Smooth muscle cell (in vitro differentiated cells): Measurements from ENCODE around the gene ACTR5. TPM values are rescaled to one million over a fixed set of nuclear protein-coding genes. Genes with fewer than 3 reads are reported as not detected.
A peak's percentile ranks its signal among the peaks of the same experiment; 100 is the strongest.

ENCODE experiments used
- DNase-seq: peaks from one replicate; lab custom pipeline; 2025; ENCODE audit not compliant: unreplicated experiment; lab: John Stamatoyannopoulos, UW
- H2AFZ ChIP-seq: fragments of 200-600 bp; sonication (generic); 2 replicates; pipeline ENCODE4 v1.6.0; 2016; ENCODE audit warnings: antibody characterized with exemption, low read depth, mild to moderate bottlenecking
- H3F3A ChIP-seq: fragments of 200-600 bp; sonication (generic); 2 replicates; pipeline ENCODE4 v1.6.0; 2017; ENCODE audit warnings: antibody characterized with exemption, low read depth
- H3K27ac ChIP-seq: fragments of 200-600 bp; sonication (generic); 2 replicates; pipeline ENCODE4 v1.5.1; 2016; ENCODE audit warnings: low read depth, mild to moderate bottlenecking
- H3K27me3 ChIP-seq: fragments of 200-600 bp; sonication (generic); 2 replicates; pipeline ENCODE4 v1.6.1; 2016; ENCODE audit warnings: low read depth, mild to moderate bottlenecking
- H3K36me3 ChIP-seq: fragments of 200-600 bp; sonication (generic); 2 replicates; pipeline ENCODE4 v1.5.1; 2016; ENCODE audit warnings: low read depth
- H3K4me1 ChIP-seq: fragments of 200-600 bp; sonication (generic); 2 replicates; pipeline ENCODE4 v1.5.1; 2016; ENCODE audit warnings: low read depth
- H3K4me2 ChIP-seq: fragments of 200-600 bp; sonication (generic); 2 replicates; pipeline ENCODE4 v1.6.0; 2016; ENCODE audit warnings: mild to moderate bottlenecking
- H3K4me3 ChIP-seq: fragments of 200-600 bp; sonication (generic); 2 replicates; pipeline ENCODE4 v1.5.1; 2016; ENCODE audit warnings: mild to moderate bottlenecking
- H3K79me2 ChIP-seq: fragments of 200-600 bp; sonication (generic); 2 replicates; pipeline ENCODE4 v1.6.0; 2016; ENCODE audit warnings: low read depth, mild to moderate bottlenecking
- H3K9ac ChIP-seq: fragments of 200-600 bp; sonication (generic); 2 replicates; pipeline ENCODE4 v1.6.0; 2016; ENCODE audit warnings: low read depth
- H3K9me3 ChIP-seq: fragments of 200-600 bp; sonication (generic); replicated peaks from 2 replicates; pipeline ENCODE4 v1.5.1; 2016; ENCODE audit warnings: low read depth
- H4K20me1 ChIP-seq: fragments of 200-600 bp; sonication (generic); 2 replicates; pipeline ENCODE4 v1.6.0; 2016; ENCODE audit warnings: low read depth
- CTCF ChIP-seq: fragments of 200-600 bp; sonication (generic); IDR thresholded peaks from 2 replicates; pipeline ENCODE4 v1.5.1; 2017; ENCODE audit warnings: borderline replicate concordance, mild to moderate bottlenecking, antibody characterized with exemption; ENCODE audit not compliant: insufficient read depth, poor library complexity, severe bottlenecking
- WGBS: methylation state at CpG from one replicate; pipeline ENCODE4 v1.1.7; 2016; ENCODE audit warnings: low lambda C conversion rate; 5-methylcytosine and 5-hydroxymethylcytosine counted together
- polyA plus RNA-seq: library from polyadenylated mRNA; unstranded; fragments of >200 nt; fragmentation: Nextera tagmentation; extraction: Ambion mirVana; gene quantifications from 2 replicates; pipeline ENCODE4 v1.2.1, GENCODE V29; 2016
- total RNA-seq: library from RNA; depleted of rRNA; stranded (reverse); fragments of >200 nt; gene quantifications from 2 replicates; pipeline ENCODE4 v1.2.3, GENCODE V29; 2014

The ACTR5 gene
- total and polyA plus RNA-seq, 2 experiments from 2014 or later, result 6.9 to 9.8 TPM

GRCh38 chr20:38760978-38761377 is 12.7 kb downstream of the ACTR5 start:
- Histone ChIP-seq H3K9me3 (no peaks in the 10 kb centered on the region), H2AFZ (no peak overlapping the region), H3K36me3 (no peaks in the 10 kb centered on the region), H3K79me2 (no peaks in the 10 kb centered on the region), H3K4me1 (no peaks in the 10 kb centered on the region), H3K27me3 (no peaks in the 10 kb centered on the region), H4K20me1 (no peaks in the 10 kb centered on the region), H3F3A (peaks cover 4% of the 10 kb centered on the region), H3K27ac (no peak overlapping the region), H3K4me2 (no peak overlapping the region), H3K4me3 (no peak overlapping the region), H3K9ac (no peak overlapping the region)
- 88% methylated on average over 4 of the region's 4 CpGs for WGBS
- no peak for TF ChIP-seq CTCF
- no peak for DNase-seq

- Histone ChIP-seq H2AFZ (no peak overlapping the region), H3K4me3 (no peak overlapping the region), H3K9me3 (no peaks in the 10 kb centered on the region), H3K27ac (no peak overlapping the region), H4K20me1 (no peaks in the 10 kb centered on the region), H3K27me3 (no peaks in the 10 kb centered on the region), H3K79me2 (no peaks in the 10 kb centered on the region), H3K9ac (no peak overlapping the region), H3K4me2 (no peak overlapping the region), H3F3A (peaks cover 4% of the 10 kb centered on the region), H3K36me3 (no peaks in the 10 kb centered on the region), H3K4me1 (no peaks in the 10 kb centered on the region)
- no peak for DNase-seq
- TF ChIP-seq CTCF, result no peak
Measured at GRCh38 chr20:38762174-38762573, 13.9 kb downstream of the ACTR5 start.

- Histone ChIP-seq H3K36me3 (no peaks in the 10 kb centered on the region), H2AFZ (no peak overlapping the region), H3K9me3 (no peaks in the 10 kb centered on the region), H3K27ac (no peak overlapping the region), H3K4me3 (no peak overlapping the region), H3K79me2 (no peaks in the 10 kb centered on the region), H3K4me2 (no peak overlapping the region), H3K9ac (no peak overlapping the region), H3K4me1 (no peaks in the 10 kb centered on the region), H4K20me1 (no peaks in the 10 kb centered on the region), H3K27me3 (no peaks in the 10 kb centered on the region), H3F3A (peaks cover 4% of the 10 kb centered on the region)
- no peak for TF ChIP-seq CTCF
- 100% methylated on average over 1 of the region's 1 CpG for WGBS
- no peak for DNase-seq
Measured at GRCh38 chr20:38763616-38764015, 15.4 kb downstream of the ACTR5 start.

- TF ChIP-seq CTCF, result no peak
- Histone ChIP-seq H2AFZ (no peak overlapping the region), H3K79me2 (no peaks in the 10 kb centered on the region), H3K27ac (peak overlapping the region; percentile 32), H3K4me1 (no peaks in the 10 kb centered on the region), H3K27me3 (no peaks in the 10 kb centered on the region), H4K20me1 (no peaks in the 10 kb centered on the region), H3K36me3 (no peaks in the 10 kb centered on the region), H3K9ac (no peak overlapping the region), H3K4me2 (peak overlapping the region; percentile 53), H3F3A (peaks cover 4% of the 10 kb centered on the region), H3K9me3 (no peaks in the 10 kb centered on the region), H3K4me3 (no peak overlapping the region)
- WGBS, result 40% methylated on average over 11 of the region's 11 CpGs
- DNase-seq, result no peak
Measured at GRCh38 chr20:38764567-38765318, 16.5 kb downstream of the ACTR5 start.
